ENCODE measurements around the gene PHF21A.

The PHF21A gene

DNA sequence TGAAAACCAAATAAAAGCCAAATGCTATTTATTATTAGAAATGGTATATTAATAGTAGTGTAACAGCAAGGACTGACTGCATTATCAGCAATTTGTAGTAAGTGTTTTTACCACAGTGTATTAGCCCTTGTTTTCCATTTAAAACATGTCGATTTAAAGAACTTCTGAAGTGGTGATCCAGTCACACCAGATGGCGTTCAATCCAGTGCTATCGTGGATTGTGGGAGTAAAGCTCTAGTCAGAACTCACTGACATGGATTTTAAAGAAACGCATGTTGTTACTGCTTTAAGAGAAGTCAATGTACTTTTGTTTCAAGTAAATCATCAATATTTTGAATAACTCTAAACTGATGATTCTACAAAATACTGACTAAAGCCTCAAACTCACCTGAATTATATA is 147.7 kb downstream of the PHF21A start:
- no peak for FAIRE-seq

DNA sequence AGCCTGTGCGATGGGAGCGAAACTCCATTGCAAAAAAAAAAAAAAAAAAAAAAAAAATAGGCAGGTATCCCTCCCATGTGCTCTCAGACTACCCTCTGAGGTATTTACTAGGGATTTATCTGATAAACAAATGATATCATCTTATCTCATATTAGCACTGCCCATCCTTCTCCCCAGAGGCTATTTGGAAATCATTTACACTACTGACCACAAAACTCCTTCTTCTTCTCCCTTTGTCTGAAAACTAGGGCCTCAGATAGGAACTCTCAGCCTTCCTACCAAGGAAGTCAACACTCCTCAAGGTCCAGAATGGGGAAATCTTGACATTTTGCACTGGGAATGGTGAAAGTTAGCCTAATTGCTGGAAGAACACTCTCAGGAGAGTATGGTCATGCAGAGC is 152.4 kb downstream of the PHF21A start:
- no peak for FAIRE-seq

DNA sequence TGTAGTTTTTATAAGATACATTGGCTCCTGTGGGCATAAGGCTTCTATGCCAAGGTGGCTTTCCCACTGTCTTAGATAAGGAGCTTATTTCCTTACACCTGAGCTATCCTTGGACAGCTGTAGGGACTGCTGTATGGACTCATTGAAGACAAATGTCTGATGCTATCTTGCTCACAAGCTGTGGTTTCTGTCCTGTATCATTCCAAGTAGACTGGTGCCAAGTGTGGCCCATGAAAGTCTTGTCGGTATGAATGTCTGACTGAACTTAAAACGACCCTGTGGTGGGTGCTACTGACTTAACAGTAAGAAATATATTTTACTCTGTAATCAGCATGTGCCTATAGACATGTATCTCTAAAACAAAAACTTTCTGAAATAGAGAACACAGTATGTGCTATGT is 153.7 kb downstream of the PHF21A start:
- no peak for FAIRE-seq

DNA sequence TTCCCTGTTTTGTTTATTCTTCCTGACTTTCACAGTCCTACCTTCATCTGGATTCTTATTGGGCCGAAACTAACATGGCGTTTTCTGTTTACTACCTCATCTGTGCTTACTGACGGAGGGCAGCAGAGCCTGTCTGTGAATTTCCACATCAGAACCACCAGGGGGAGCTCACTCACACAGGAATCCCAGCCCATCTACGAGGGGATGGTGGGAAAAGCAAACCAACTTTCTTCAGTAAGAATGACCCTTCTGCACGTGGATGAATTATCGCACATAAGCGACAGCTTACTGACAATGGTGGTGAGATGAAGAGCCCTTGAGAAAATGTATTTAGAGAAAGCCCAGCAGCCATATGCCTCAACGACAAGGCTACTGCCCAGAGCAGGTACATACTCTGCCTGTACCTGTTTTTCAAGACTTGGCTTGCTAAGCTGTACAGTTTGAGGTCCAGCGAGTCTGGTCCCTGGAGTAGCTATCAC is 156.3 kb downstream of the PHF21A start:
- FAIRE-seq = peak; percentile 91

DNA sequence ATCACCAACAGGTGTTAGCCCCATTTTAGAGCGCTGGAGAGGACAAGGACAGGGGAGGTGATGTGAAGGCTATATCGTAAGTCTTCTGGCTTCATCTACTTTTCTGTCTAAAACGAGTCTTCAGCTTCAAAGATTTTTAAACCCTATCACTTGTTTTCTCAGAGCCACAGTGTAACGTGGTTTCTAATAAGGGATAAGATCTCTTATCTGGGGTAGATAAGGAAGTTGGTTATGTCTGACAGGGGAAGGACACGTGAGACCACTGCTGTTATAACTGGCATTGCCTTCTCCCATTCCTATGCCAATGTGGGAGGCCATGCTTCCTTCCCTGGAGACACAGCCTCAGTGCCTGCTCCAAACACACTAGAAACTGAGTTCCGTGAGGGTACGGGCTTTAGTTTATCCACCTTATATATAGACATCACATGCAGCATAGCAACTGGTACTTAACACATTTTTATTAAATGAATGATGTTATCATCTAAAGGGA is 159.5 kb downstream of the PHF21A start:
- no peak for FAIRE-seq

DNA sequence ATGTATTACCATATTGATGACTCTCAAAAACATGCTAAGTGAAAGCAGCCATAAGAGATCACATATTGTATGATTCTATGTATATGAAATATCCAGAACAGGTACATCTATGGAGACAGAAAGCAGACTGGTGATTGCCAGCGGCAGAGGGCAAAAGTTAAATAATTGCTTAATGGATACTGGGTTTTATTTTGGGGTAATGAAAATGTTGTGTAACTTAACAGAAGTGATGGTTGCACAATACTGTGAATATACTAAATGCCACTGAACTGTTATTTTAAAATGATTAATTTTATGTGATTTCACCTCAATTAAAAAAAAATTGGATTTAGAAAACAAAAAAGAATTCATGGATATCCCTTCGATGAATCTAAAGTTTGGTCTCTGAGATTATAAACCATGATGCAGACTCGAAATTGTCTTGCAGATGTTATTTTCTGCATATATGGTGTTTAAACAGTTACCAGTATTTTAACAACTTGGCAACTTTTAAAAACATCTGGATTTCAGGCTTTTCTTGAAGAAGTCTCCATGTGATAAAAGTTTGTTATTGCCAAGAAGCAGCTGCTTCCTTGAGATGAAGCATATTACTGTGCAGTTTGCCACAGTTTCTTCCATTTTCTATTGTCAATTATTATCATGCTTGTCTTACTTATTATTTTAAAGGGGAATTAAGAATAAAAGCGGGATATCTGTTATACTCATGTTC is 160.7 kb downstream of the PHF21A start:
- FAIRE-seq = no peak

DNA sequence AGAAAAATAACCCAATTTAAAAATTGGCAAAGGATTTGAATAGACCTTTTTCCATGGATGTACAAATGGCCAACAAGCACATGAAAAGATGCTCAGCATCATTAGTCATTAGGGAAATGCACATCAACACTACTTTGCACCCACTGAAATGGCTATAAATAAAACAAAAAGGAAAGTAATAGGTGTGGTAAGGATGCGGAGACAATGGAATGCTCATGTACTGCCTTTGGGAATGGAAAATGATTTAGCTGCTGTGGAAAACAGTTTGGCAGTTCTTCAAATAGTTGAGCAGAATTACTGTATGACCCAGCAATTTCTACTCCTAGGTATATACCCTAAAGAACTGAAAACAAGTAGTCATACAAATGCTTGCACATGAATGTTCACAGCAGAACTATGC is 161.4 kb downstream of the PHF21A start:
- FAIRE-seq = no peak

DNA sequence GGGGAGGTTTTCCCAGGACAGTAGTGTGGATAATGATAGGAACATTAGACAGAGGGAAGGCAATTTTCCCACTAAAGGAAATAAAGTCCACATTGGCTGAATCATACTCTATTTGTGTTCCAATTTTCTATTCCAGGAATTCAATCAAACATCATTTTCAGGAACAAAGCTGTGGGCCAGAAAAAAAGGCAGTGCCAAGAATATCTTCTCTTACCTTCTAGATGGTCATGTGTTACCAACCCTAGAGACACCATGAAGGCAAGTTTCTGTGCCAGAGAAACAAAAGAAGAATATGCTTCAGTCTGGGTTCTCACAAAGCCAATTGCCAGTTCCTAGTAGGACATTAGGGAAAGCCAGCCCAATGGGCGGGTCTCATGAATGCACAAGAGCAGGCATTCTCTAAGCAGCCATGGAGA is 171.3 kb downstream of the PHF21A start:
- FAIRE-seq = no peak

DNA sequence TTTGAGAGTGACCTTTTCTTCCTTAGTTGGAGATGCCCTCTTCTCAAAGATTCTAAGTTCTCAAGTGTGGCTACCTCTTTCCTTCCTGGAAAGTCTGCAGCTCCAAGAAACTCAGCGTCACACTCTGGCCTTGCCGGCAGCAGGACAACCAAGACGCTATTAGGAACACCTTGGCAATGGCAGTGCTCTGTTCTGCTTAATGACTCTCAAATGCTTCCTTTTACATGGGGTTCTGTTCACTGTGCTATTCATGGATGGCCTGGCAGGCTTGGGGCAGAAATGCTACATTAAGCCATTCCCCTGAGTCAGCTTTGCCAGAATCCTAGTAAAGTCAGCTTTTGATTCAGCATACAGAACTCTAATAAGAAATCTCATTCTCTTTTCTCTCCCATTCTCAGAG is 172.9 kb downstream of the PHF21A start:
- FAIRE-seq = no peak

DNA sequence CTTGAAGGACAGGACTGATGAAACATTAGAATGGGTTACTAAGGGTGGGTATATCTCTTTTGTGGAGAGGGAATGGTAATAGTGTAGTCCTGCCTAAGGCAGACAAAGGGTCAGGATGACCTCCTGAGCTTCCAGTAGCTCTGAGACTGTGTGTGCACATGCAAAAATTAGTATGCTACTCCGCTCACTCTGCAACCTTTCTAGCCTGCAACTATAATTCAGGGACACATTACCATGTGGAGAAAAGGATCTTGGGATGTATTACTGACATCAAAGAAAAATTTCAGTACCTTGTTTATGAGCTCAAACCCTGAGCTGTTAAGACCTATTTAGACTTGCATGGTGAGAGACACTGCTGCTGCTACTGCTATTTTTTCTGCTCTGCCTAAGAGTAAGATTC is 173.4 kb downstream of the PHF21A start:
- FAIRE-seq = no peak

DNA sequence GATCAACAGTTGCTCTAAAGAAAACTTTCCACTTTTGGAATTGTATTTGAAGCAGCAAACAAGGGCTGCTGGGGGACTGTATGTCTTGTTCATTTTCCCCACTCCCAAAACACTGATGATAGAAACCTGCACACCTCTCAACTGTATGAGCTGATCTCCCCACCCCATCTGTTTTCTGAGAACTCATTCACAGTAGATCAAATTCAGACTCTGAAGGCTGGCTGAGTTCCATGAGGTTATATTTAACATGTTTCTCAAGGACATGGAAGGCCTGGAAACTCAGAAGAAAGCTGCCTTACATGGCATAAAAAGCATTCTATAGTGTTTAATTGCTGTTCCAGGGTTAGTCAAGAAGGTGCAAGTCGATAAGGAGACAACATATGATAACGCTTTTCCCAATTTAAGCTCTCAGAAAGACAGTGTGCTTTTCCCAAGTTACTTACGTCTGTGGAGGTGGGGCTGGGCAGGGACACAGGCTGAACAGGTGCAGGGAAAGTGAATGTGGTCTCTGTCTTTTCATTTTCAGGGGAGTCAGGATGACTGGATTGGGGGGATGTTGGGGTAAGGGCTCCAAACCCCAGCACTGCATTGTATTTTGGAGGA is 175.8 kb downstream of the PHF21A start:
- FAIRE-seq = no peak

DNA sequence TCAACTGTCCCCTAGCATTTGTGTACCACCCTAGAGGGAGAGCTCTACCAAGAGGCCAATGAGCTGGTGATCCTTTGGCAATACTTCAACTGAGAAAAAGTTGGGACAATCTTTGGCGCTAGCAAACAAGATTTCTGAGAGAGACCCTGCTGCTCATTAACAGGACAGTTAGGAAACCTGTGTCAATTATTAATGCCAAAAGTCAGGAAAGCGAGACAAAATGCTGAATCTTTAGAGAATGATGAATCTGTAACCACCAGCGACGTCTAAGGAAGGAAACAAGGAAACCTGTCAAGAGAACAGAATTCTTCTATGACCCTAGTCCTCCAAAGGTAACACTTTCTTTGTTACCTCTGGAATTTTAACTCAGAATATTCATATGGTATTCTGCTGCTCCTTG is 178.9 kb downstream of the PHF21A start:
- no peak for FAIRE-seq

DNA sequence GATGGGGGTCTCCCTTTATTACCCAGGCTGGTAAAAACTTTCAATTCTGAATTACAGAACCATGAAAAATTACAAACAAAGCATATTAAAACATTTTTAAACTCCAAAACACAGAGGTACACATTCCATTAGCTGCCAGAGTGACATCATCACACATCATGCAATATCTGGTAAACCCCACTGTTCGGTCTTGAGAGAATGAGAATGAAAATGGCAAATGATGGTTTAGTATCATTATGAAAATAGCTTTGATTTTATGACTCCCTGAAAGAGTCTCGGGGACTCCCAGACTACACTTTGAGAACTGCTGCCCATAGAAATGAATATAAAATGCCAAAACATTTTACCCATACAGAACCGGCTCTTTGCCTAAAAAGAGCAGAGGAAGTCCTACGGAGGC is 180.0 kb downstream of the PHF21A start:
- no peak for FAIRE-seq

DNA sequence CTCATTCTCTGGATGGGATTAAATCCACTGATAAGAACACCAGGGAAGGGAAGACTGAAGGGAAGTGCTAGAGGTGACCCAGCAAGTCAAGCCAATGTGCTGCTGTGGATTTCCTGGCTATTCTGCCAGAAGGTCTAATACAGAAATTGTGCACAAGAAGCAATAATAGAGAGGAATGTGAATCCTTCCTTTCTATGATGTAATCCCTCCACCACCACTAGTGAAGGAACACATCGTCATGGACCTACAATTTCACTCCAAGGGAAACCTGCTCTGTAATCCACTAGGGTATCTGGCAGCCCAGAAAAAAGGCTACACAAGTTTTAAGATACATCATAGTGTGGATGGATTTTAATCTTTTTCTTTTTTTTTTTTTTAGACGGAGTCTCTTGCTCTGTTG is 181.4 kb downstream of the PHF21A start:
- no peak for FAIRE-seq

DNA sequence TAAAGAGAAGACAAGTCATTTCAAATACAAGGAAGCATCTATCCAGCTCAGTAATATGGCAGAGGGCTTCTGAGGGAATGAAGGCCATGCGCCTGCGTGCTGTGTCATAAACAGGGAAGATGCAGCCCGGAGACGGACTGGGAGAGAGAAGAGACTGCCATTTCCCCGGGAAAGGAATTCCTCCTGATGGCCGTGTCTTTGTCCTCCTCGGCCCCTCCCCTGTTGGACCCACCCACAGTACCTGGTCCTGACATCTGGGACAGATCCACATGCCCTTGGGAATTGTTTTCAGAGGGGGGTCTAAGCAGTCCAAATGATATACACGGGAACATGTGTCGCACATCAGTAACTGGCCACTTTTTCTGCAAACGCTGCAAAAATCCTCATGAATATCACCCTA is 183.3 kb downstream of the PHF21A start:
- FAIRE-seq = no peak

DNA sequence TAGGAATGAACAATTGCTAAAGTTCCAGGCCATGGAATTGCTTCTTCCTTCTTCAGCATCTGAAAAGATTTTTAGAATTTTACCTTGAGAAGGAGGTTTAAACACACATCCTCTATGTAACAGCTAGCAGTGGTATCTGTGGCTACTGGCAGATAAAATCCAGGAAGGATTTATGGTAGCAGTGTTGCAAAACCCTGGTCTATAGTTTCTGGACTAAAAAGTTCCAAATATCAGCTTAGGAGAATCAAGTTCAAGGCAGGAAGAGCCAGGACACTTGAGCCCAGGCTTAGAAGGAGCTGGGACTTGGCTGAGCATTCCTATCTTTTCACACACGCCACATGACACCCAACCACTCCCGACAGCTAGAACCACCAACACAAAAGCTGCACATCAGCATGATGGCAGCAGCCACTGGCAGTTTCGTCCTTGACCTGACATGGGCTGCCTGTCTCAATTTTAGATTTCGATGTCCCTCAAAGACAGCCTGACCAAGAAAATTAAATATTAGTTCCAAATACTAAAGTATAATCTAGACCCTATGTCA is 184.7 kb downstream of the PHF21A start:
- FAIRE-seq = no peak

DNA sequence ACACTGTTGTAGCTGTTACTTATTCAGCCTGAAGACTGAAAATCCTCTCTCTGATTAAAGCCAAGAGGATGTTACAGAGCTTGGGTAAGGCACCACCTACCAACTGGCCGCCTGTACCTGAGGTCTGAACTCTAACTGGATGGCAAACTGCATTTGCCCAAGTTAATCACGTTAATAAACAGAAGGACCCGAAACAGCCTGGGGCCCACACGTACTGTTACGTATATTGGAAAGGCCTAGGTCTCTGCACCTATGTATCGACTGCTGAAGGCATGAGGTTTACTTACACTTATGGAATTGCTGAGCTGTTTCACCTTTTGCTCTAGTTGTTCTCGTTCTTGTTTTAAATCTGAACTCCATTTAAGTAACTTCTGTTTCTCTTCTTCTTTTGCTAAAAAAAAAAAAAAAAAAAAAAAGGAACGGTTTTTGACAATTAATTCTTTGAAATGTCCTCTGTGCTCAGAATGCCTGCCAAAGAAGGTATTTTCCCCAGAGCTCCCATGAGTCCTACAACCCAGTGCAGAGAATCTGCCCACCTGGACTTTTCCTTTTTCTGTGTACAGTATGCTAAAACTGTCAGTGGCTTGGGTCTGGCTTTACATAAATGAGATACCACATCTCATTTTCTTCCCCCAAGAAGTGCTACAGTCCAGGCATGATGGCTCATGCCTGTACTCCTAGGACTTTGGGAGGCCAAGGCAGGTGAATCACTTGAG is 185.7 kb downstream of the PHF21A start:
- FAIRE-seq = no peak

DNA sequence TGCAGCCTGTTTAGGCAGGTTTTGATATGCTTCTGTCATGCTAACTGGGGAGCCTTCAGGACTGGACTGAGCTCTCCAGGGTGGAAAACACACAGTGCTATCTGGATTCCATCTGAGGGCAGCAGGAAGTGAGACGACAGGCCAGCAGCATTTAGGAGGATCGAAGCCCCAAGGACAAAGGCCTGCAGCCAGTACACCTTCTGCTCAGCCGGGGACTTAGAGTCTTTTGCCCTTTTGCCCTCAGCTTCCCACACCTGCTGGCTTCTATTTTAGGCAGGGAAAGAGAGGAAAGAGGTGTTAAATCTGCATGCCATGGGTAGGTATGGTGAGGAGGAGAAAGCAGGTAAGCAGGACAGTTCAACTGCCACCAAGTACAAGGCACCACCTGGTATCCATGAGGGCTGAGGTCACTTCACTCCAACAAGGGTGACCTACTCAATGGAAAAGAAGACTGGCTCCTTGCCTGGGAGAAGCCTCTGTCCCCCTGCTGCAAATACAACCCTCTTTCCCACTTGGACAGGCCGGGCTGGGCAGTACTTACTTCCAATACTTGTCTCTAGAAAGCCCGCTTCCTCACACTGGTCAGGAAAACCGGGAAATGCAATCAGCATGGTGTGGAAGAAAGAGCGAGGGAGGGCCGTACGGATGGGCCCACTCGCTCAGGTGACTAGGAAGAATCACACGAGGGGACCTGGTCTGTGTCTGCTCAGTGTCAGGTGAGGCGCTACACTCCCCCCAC is 186.5 kb downstream of the PHF21A start:
- no peak for FAIRE-seq

DNA sequence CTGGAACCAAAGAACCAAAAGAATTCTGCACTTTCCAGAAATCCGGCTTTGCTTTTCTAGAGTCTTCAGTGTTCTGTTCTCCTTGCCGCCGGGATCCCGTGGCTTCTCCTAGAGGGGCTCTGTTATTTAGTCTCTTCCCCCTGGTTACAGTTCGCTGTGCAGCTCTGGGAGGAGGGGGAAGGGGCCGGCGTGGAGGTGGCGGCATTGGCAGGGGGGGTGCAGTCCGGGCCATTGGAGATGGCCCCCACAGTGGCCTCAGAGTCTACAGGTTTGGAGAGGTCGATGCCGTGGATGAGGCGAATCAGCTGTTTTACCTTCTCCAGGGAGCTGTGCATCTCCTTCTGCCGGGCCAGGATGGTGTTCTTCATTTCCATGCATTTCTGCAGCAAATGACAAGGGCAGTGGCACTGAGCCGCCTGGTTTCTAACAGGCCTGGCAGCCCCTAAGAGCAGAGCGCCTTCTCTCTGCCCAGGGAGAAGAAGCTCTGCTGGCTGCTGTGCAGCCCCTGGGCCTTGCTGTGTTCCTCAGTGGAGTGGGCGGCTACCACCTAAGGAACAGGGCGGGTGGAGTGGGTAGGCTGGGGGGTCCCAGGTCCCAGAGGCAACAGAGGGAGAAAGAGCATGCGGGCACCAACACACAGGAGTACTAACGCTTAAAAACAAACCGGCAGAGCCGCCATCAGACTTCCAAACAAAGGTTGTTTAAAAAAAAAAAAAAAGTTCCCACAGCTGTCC is 187.2 kb downstream of the PHF21A start:
- no peak for FAIRE-seq

DNA sequence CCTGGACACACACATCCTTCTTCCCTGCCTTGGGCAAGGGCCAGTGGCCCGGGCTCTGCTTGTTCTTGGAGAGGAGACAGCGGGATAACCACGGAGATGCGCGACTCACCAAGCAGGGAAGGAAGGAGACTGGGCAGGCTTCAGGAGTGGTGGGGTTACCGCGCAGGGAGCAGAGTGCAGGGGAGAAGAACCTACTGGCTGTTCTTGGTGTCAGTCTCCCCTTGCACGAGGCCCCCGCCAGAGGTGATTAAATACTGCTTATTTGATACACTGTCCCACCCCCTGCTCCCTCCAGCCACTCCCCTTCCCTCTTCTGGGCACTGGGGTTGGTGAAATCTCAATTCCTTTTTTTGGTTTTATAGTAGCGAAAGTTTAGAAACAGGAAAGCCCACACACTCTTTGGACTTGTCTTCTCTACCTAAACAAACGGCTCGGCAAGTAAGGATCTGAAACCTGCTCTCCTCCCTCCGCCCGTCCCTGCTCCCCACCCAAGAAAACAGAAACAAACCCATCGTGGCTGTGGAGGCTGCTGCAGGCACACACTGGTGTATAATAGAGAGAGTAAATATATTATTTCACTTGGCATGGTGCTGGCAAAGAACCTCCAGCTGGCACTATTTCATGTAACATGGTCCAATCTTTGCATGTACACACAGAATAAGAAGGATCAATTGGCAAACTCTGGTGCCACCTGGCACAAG is 188.0 kb downstream of the PHF21A start:
- FAIRE-seq = no peak

DNA sequence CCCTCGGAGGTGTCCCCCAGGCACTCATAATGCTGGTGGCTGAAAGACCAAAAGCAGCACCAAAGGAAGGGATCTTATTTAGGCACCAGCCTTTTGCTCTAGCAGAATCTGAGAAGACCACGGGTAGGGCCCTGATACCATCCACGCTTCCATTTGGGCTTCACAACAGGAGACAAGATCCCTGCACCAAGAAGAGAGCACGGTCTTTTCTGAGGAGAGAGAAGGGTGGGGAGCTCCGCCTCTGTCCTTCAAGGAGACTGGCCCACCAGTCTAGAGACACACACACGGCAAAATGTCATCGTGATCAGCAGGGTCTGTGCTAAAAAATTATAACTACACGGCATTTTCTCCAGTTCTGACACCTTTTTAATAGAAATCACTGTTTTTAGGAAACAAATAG is 189.0 kb downstream of the PHF21A start:
- FAIRE-seq = no peak

DNA sequence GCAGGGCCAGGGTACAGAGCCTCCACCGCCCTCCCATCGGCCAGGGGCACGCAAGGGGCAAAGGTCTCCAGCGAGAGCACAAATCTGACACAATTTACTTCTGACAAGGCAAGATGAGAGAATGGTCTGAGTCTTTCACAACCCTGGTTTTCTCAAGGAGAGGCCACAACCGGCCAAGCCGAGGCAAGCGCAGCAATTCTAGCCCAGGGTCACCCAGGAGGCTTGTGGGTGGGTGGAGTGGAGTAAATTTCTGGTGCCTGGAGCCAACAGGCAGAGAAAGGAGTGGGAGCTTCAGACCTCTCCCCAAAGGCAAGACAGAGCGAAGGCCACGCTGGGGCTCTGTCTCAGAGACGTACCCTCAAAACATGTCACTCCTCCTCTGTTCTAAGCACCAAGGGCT is 189.5 kb downstream of the PHF21A start:
- no peak for FAIRE-seq

Data from TTC549 (cell line).